Measurements from ENCODE around the gene F11R.
"Not testable (repeated sequence)": the region's sequence is repeated elsewhere in the genome, so short reads cannot be mapped to it uniquely, and the experiment has no call there.

F11R gene

GRCh38 chr1:161039546-161039945, 18.6 kb upstream of the F11R start:
- DNase-seq, result no peak

GRCh38 chr1:161039154-161039545, 18.2 kb upstream of the F11R start:
- DNase-seq, result no peak

- DNase-seq, result peak; percentile 92
Observed at GRCh38 chr1:161038523-161039153, 17.7 kb upstream of the F11R start, which contains the start of gene TSTD1. Gene TSTD1 (minus strand): TSS chr1:161038964. CDS start chr1:161038889, 75 bp downstream.

- DNase-seq, result no peak
Observed at GRCh38 chr1:161037661-161038522, 16.9 kb upstream of the F11R start.

- no peak for DNase-seq
Observed at GRCh38 chr1:161033751-161034150, 12.8 kb upstream of the F11R start.

GRCh38 chr1:161032409-161032808, 11.5 kb upstream of the F11R start:
- DNase-seq, result no peak

GRCh38 chr1:161031874-161032273, 10.9 kb upstream of the F11R start:
- DNase-seq, result no peak

GRCh38 chr1:161029466-161029865, 8.5 kb upstream of the F11R start:
- DNase-seq, result not testable (repeated sequence)

GRCh38 chr1:161026954-161027353, 6.0 kb upstream of the F11R start:
- DNase-seq, result not testable (repeated sequence)

- DNase-seq, result not testable (repeated sequence)
Observed at GRCh38 chr1:161022432-161022831, 1.5 kb upstream of the F11R start.

- DNase-seq, result no peak
Observed at GRCh38 chr1:161021970-161022353, 1.0 kb upstream of the F11R start.

- DNase-seq, result peak; percentile 89
Observed at GRCh38 chr1:161021165-161021969, 415 bp upstream of the F11R start.

- DNase-seq, result no peak
Observed at GRCh38 chr1:161019751-161020495, 1.0 kb downstream of the F11R start.

GRCh38 chr1:161019111-161019660, 1.8 kb downstream of the F11R start:
- DNase-seq, result not testable (repeated sequence)

GRCh38 chr1:161018631-161018930, 2.4 kb downstream of the F11R start:
- no peak for DNase-seq

- no peak for DNase-seq
Observed at GRCh38 chr1:161017756-161018630, 3.0 kb downstream of the F11R start.

GRCh38 chr1:161017181-161017580, 3.8 kb downstream of the F11R start:
- not testable (repeated sequence) for DNase-seq

GRCh38 chr1:161016683-161017082, 4.3 kb downstream of the F11R start:
- DNase-seq, result not testable (repeated sequence)

GRCh38 chr1:161013488-161014230, 7.3 kb downstream of the F11R start:
- DNase-seq, result peak; percentile 83

GRCh38 chr1:161013131-161013487, 7.8 kb downstream of the F11R start:
- no peak for DNase-seq

GRCh38 chr1:161012420-161012819, 8.5 kb downstream of the F11R start:
- DNase-seq, result no peak
